Left ventricle myocardium inferior (tissue), 1 donor: Measurements from ENCODE around the gene TRPM5. TPM values are rescaled to one million over a fixed set of nuclear protein-coding genes. Genes with fewer than 3 reads are reported as not detected.

Source experiments
- DNase-seq: peaks from one replicate; pipeline ENCODE4 v3.0.0-alpha.2; 2020
- H3K27ac ChIP-seq: fragments of 200-600 bp; replicated peaks from 2 replicates; pipeline ENCODE4 v1.8.0; 2021
- H3K27me3 ChIP-seq: fragments of 200-600 bp; 2 replicates; pipeline ENCODE4 v1.8.0; 2021; ENCODE audit warnings: low read depth
- H3K36me3 ChIP-seq: fragments of 200-600 bp; 2 replicates; pipeline ENCODE4 v1.8.0; 2021
- H3K4me1 ChIP-seq: fragments of 200-600 bp; 2 replicates; pipeline ENCODE4 v1.8.0; 2021
- H3K4me3 ChIP-seq: fragments of 200-600 bp; 2 replicates; pipeline ENCODE4 v1.8.0; 2021; ENCODE audit warnings: mild to moderate bottlenecking, moderate library complexity
- H3K9me3 ChIP-seq: fragments of 200-600 bp; replicated peaks from 2 replicates; pipeline ENCODE4 v1.8.0; 2021
- intact Hi-C: fragments of 100-400 bp; cut with micrococcal nuclease; formaldehyde crosslinking; loops from one replicate; pipeline ENCODE4 v1.11.0; 2022
- total RNA-seq: library from RNA; stranded (reverse); fragmentation: NEBNext Ultra II Directional; extraction: Animal tissue kit (Norgen Biotek cat#: 25700); gene quantifications from one replicate; pipeline ENCODE4 v1.2.1, GENCODE V29; 2021
- TF ChIP-seq, protein P1 (sequence below): fragments of 200-600 bp; IDR thresholded peaks from 2 replicates; pipeline ENCODE4 v1.8.0; 2021; ENCODE audit warnings: antibody characterized with exemption, mild to moderate bottlenecking, borderline replicate concordance
- donor health status: DM: no; HTN: yes; CAD: no; lungs with severe emphysema.

TRPM5 gene
- total RNA-seq, 1 donor from 2014 or later, result not detected

DNA sequence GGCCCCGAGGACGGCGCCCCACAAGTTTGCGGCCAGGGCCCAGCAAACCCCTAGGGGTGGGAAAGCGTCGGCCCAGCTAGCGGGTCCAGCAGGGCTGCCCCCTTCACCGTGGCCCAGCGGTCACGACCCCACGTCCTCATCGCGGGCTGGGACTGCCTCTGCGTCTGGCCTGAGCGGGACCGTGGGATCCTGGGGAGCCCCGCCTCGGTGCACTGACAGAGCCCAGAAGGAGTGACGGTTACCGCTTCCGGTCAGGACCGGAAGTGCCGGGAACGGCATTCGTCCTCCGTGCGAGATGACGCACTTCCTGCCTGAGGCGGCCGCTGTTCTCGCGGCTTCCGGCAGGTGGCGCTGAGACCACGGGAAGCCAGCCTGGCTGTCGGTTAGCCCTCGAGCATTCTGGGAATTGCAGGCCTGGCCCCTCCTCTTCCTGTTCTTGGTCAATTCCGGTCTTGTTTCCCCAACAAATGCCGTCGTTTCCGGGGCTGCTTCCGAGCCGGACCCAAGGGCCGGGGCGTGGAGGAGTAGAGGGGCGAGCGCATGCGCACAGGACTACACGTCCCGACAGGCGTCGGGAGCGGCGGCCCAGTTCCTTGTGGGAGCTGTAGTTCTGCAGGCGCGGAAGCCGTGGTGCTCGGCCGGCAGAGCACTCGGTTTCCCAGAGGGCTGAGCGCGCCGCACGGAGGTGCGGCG is 44.1 kb downstream of the TRPM5 start, which contains the start of gene TSSC4:
TSSC4 (plus strand) TSS at position 682 of the 693 bp plus-strand sequence. CDS start 1,884 bp downstream, outside the sequence.
- no peaks in the 10 kb centered on the region for H3K9me3 ChIP-seq
- H3K27me3 ChIP-seq, result no peaks in the 10 kb centered on the region
- TF ChIP-seq, protein P1, sequence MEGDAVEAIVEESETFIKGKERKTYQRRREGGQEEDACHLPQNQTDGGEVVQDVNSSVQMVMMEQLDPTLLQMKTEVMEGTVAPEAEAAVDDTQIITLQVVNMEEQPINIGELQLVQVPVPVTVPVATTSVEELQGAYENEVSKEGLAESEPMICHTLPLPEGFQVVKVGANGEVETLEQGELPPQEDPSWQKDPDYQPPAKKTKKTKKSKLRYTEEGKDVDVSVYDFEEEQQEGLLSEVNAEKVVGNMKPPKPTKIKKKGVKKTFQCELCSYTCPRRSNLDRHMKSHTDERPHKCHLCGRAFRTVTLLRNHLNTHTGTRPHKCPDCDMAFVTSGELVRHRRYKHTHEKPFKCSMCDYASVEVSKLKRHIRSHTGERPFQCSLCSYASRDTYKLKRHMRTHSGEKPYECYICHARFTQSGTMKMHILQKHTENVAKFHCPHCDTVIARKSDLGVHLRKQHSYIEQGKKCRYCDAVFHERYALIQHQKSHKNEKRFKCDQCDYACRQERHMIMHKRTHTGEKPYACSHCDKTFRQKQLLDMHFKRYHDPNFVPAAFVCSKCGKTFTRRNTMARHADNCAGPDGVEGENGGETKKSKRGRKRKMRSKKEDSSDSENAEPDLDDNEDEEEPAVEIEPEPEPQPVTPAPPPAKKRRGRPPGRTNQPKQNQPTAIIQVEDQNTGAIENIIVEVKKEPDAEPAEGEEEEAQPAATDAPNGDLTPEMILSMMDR, result peak; percentile 99
- H3K27ac ChIP-seq, result peak within 1 kb of the TSS; percentile 99
- peak within 1 kb of the TSS; percentile 91 for H3K4me3 ChIP-seq
- intact Hi-C loops, result no loop called here
- peak; percentile 99 for DNase-seq
- H3K4me1 ChIP-seq, result peaks cover 40% of the 10 kb centered on the region
- H3K36me3 ChIP-seq, result peaks cover 52% of the 10 kb centered on the region

DNA sequence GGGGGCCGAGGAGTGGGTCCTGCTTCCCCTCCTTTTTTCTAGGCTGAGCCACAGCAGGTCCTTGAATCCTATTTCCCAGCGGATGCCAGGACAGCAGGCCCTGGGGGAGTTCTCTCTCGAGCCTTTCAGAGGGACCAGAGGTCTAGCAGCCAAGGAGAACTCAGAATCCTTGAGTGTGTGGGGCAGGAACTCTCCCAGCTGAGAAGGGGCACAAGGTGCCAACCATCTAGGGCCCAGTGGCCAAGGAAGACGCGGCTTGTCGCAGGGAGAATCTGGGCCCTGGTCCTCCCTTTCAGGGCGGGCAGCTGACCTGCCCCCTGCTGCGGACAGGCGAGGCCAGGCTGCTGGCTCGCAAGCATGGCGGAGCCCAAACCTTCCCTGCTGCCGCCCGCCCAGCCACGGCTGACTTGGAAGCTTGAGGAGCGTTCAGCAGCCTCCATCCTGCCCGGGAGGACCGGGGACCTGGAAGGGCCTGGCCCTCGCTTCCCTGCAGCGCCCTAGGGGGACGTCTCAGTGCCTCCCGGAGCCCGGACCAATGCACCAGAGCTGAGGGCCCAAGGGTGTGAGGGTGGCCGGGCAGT is 44.7 kb downstream of the TRPM5 start:
- Histone ChIP-seq H3K4me1 (peaks cover 44% of the 10 kb centered on the region), H3K36me3 (peaks cover 58% of the 10 kb centered on the region)

DNA sequence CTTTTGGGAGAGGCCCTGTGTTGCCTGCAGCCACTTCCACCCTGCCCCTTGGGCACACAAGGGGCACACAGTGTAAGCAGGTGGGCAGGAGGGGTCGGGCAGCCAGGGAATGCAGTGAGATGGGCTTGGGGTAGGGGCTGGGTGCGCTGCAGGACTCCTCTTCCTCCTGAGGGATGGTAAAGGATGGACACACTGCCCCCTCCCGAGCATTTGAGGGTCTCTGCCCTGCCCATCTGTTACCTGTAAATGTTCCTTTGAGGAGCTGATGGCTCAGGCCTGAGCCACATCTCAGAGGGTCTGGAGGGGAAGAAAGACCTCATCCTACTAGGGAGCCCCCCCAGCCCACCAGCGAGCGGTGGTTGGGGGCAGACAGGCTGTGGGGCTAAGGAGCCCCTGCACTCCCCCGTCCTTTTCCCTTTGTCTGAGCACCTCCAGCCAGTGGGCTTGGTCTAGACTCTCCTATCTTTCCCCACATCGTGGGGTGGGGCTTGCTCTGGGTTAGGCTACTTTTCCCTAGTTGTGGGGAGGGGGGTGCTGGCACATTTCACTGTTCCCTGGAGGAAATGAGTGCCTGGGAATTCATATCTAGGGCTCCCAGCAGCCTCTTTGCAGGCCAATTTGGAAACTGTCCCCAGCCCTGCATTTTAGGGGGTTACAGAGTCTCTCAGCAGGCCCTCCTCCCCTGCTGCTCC is 45.5 kb downstream of the TRPM5 start:
- peak overlapping the region; percentile 91 for H3K4me3 ChIP-seq
- no peaks in the 10 kb centered on the region for H3K27me3 ChIP-seq
- no peak for DNase-seq
- peaks cover 65% of the 10 kb centered on the region for H3K36me3 ChIP-seq
- intact Hi-C loops, result no loop called here
- H3K27ac ChIP-seq, result peak overlapping the region; percentile 99
- no peaks in the 10 kb centered on the region for H3K9me3 ChIP-seq
- TF ChIP-seq, protein P1, result peak; percentile 8
- peaks cover 49% of the 10 kb centered on the region for H3K4me1 ChIP-seq

More for the DNA sequence above, 44.7 kb downstream of the TRPM5 start:
- TF ChIP-seq, protein P1, result no peak
- Histone ChIP-seq H3K27me3 (no peaks in the 10 kb centered on the region), H3K27ac (peak overlapping the region; percentile 99), H3K4me3 (peak overlapping the region; percentile 91), H3K9me3 (no peaks in the 10 kb centered on the region)
- intact Hi-C loops, result no loop called here
- DNase-seq, result no peak

DNA sequence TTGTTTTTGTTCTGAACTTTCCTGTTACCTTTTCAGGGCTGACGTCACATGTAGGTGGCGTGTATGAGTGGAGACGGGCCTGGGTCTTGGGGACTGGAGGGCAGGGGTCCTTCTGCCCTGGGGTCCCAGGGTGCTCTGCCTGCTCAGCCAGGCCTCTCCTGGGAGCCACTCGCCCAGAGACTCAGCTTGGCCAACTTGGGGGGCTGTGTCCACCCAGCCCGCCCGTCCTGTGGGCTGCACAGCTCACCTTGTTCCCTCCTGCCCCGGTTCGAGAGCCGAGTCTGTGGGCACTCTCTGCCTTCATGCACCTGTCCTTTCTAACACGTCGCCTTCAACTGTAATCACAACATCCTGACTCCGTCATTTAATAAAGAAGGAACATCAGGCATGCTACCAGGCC is 47.3 kb downstream of the TRPM5 start:
- DNase-seq, result no peak
- no peak overlapping the region for H3K27ac ChIP-seq
- peaks cover 65% of the 10 kb centered on the region for H3K36me3 ChIP-seq
- H3K9me3 ChIP-seq, result no peaks in the 10 kb centered on the region
- TF ChIP-seq, protein P1, result no peak
- peaks cover 61% of the 10 kb centered on the region for H3K4me1 ChIP-seq
- intact Hi-C loops, result no loop called here
- H3K27me3 ChIP-seq, result no peaks in the 10 kb centered on the region
- no peak overlapping the region for H3K4me3 ChIP-seq

DNA sequence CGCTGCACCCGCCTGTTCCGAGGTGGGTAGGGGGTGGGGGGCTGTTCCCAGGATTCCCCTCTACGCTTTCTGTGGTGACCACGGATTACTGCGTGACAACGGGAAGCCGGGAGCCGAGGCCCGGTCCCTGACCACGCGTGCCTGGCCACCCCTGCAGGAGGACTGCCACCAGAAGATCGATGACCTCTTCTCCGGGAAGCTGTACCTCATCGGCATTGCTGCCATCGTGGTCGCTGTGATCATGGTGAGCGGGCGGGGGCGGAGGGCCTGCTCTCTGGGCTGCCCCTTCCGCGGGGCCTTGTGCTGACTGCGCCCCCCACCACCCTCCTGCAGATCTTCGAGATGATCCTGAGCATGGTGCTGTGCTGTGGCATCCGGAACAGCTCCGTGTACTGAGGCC is 47.8 kb downstream of the TRPM5 start:
- peaks cover 71% of the 10 kb centered on the region for H3K36me3 ChIP-seq
- intact Hi-C loops, result no loop called here
- no peak for DNase-seq

More for the DNA sequence above, 47.8 kb downstream of the TRPM5 start:
- Histone ChIP-seq H3K4me3 (no peak overlapping the region), H3K4me1 (peaks cover 61% of the 10 kb centered on the region), H3K27ac (no peak overlapping the region), H3K27me3 (no peaks in the 10 kb centered on the region), H3K9me3 (no peaks in the 10 kb centered on the region)
- TF ChIP-seq, protein P1, result no peak
